Adipocyte (in vitro differentiated cells): ENCODE results near the gene MIGA2.
"Not testable (repeated sequence)": the region's sequence is repeated elsewhere in the genome, so short reads cannot be mapped to it uniquely, and the experiment has no call there.

ENCODE experiments used
- DNase-seq: peaks from one replicate; pipeline ENCODE4 v3.0.0-alpha.2; 2015; ENCODE audit warnings: low read depth
- H3K27me3 ChIP-seq: replicated peaks from 2 replicates; pipeline ENCODE4 v1.7.0; 2013; ENCODE audit warnings: mild to moderate bottlenecking, low read length, moderate library complexity; ENCODE audit not compliant: control insufficient read depth, insufficient read depth
- H3K36me3 ChIP-seq: 2 replicates; pipeline ENCODE4 v1.7.0; 2013; ENCODE audit warnings: low read length, mild to moderate bottlenecking, moderate library complexity; ENCODE audit not compliant: control insufficient read depth, insufficient read depth, severe bottlenecking
- H3K4me1 ChIP-seq: 2 replicates; pipeline ENCODE4 v1.7.0; 2013; ENCODE audit warnings: mild to moderate bottlenecking, low read length, moderate library complexity; ENCODE audit not compliant: control insufficient read depth, insufficient read depth
- H3K4me3 ChIP-seq: 2 replicates; pipeline ENCODE4 v1.7.0; 2013; ENCODE audit warnings: mild to moderate bottlenecking, low read length, moderate library complexity
- H3K9ac ChIP-seq: 2 replicates; pipeline ENCODE4 v1.7.0; 2013; ENCODE audit warnings: mild to moderate bottlenecking, low read length, moderate library complexity
- H3K9me3 ChIP-seq: 2 replicates; pipeline ENCODE4 v1.7.0; 2013; ENCODE audit warnings: mild to moderate bottlenecking, low read length, moderate library complexity; ENCODE audit not compliant: control insufficient read depth

The MIGA2 gene

DNA sequence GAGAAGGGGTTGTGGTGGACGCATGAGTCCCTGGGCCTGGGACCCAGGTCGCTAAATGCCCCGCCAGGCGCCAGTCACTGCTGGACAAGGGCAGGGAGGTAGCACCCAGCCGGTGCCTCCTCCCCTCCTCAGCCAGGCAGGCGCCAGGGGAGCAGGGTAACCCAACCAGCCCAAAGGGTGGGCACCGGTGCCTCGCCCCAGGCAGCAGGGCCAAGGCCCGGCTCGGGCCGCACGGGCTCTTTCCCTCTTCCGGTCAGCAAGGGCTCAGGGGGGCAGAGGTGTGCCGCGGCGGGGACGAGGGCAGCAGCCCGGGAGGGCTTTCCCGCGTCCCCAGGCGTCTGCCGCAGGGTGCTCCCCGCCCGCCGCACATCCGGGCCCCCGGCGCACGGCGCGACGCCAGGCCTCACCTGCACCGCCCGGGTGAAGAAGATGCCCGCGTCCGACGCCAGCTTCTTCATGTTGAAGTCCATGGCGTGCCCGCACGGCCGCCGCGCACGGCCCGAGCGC, 8.7 kb upstream of the MIGA2 start:
- peaks cover 25% of the 10 kb centered on the region for H3K4me1 ChIP-seq
- no peaks in the 10 kb centered on the region for H3K36me3 ChIP-seq

DNA sequence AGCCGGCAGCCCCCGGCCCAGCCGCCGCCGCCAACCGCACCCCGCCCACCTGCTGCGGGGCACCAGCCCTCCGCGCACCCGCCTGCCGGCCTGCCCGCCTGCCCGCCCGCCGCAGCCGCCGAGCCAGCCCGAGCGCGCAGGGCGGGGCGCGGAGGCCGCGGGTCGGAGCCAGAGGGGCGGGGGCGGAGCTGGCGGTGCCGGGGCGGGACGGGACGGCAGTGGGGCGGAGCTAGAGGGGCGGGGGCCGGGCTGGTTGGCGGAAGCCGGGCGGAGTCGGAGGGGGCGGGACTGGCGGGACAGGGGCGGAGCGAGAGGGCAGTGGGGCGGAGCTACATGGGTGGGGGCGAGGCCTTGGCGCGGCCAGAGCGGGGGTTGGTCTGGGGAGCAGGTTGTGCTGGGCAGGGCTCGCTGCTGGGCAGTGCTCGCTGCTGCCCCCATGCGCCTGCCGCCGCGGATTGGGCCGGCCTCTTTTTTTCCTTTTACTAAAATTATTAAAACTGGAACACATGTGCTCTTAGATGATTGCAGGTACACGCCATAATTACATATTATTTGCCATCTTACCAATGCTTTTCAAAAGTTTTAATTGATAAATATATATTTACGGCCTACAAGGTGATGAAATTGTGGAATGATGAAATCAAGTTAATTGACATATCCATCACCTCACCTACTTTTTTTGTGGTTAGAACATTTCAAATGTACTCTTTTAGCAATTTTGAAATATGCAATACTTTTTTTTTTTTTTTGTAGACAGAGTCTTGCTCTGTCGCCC, 8.0 kb upstream of the MIGA2 start, which contains the start of gene SH3GLB2:
Gene SH3GLB2, minus strand, starts transcription at position 140 of the 775 bp plus-strand sequence. CDS start 177 bp downstream, outside the sequence.
- no peaks in the 10 kb centered on the region for H3K27me3 ChIP-seq
- H3K4me3 ChIP-seq = peak within 1 kb of the TSS; percentile 84
- peak within 1 kb of the TSS; percentile 83 for H3K9ac ChIP-seq
- no peaks in the 10 kb centered on the region for H3K9me3 ChIP-seq
- DNase-seq = peak; percentile 98
- H3K36me3 ChIP-seq = no peaks in the 10 kb centered on the region
- H3K4me1 ChIP-seq = peaks cover 22% of the 10 kb centered on the region

More for the DNA sequence above, 8.7 kb upstream of the MIGA2 start:
- H3K27me3 ChIP-seq = no peaks in the 10 kb centered on the region
- peak overlapping the region; percentile 83 for H3K9ac ChIP-seq
- no peaks in the 10 kb centered on the region for H3K9me3 ChIP-seq
- H3K4me3 ChIP-seq = peak overlapping the region; percentile 84
- no peak for DNase-seq

DNA sequence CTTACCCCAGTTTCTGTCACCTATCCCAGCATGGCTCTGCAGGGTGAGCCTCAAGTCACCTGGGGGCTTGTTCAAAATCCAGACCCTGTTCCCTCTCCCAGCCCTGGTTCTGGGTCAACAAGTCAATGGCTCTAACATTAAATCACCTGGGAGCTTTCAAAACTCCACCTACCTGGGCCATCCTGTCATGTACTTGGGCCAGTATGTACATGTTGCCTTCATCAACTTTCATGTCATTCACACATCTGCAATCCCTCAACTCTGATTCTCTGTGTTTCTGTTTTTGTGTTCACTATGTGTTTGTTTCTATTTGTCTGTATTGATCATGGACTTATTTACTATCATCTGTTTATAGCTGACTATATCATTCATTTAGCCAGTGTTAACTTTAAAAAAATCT, 6.2 kb upstream of the MIGA2 start:
- no peaks in the 10 kb centered on the region for H3K27me3 ChIP-seq
- H3K9ac ChIP-seq = no peak overlapping the region
- no peaks in the 10 kb centered on the region for H3K9me3 ChIP-seq
- H3K36me3 ChIP-seq = no peaks in the 10 kb centered on the region
- no peak for DNase-seq
- H3K4me3 ChIP-seq = no peak overlapping the region
- peaks cover 15% of the 10 kb centered on the region for H3K4me1 ChIP-seq

- H3K4me3 ChIP-seq = no peak overlapping the region
- DNase-seq = no peak
These were observed 4.9 kb upstream of the MIGA2 start for GRCh38 chr9:129031514-129031913.

GRCh38 chr9:129032541-129033159, 3.8 kb upstream of the MIGA2 start:
- Histone ChIP-seq H3K9me3 (no peaks in the 10 kb centered on the region), H3K9ac (no peak overlapping the region)
- no peak for DNase-seq

More at GRCh38 chr9:129031514-129031913, 4.9 kb upstream of the MIGA2 start:
- no peaks in the 10 kb centered on the region for H3K27me3 ChIP-seq
- no peak overlapping the region for H3K9ac ChIP-seq
- no peaks in the 10 kb centered on the region for H3K36me3 ChIP-seq
- peaks cover 15% of the 10 kb centered on the region for H3K4me1 ChIP-seq
- no peaks in the 10 kb centered on the region for H3K9me3 ChIP-seq

GRCh38 chr9:129033216-129033615, 3.2 kb upstream of the MIGA2 start:
- Histone ChIP-seq H3K27me3 (no peaks in the 10 kb centered on the region), H3K4me3 (no peak overlapping the region), H3K4me1 (peaks cover 20% of the 10 kb centered on the region), H3K9me3 (no peaks in the 10 kb centered on the region), H3K36me3 (no peaks in the 10 kb centered on the region), H3K9ac (no peak overlapping the region)
- DNase-seq = no peak

More at GRCh38 chr9:129032541-129033159, 3.8 kb upstream of the MIGA2 start:
- Histone ChIP-seq H3K27me3 (no peaks in the 10 kb centered on the region), H3K4me1 (peaks cover 15% of the 10 kb centered on the region), H3K4me3 (no peak overlapping the region), H3K36me3 (no peaks in the 10 kb centered on the region)

DNA sequence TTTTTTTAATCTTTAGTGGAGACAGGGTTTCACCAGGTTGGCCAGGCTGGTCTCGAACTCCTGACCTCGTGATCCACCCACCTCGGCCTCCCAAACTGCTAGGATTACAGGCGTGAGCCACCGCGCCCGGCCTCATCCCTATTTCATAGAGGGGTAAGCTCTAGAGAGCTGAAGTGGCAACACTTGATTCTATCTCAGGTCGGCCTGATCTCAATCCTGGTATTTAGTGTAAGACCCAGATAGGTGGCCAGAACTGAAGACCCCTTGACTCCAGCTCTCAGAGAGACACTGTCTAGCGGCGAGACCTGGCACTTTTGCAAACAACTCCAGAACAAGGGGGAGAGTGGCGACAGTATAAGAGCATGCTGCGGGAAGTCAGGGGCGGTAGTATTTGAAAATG, 588 bp upstream of the MIGA2 start:
- H3K9ac ChIP-seq = peak overlapping the region; percentile 95
- H3K9me3 ChIP-seq, H3K36me3 ChIP-seq, H3K27me3 ChIP-seq, DNase-seq: not testable (repeated sequence)
- peaks cover 16% of the 10 kb centered on the region for H3K4me1 ChIP-seq
- H3K4me3 ChIP-seq = peak overlapping the region; percentile 97

DNA sequence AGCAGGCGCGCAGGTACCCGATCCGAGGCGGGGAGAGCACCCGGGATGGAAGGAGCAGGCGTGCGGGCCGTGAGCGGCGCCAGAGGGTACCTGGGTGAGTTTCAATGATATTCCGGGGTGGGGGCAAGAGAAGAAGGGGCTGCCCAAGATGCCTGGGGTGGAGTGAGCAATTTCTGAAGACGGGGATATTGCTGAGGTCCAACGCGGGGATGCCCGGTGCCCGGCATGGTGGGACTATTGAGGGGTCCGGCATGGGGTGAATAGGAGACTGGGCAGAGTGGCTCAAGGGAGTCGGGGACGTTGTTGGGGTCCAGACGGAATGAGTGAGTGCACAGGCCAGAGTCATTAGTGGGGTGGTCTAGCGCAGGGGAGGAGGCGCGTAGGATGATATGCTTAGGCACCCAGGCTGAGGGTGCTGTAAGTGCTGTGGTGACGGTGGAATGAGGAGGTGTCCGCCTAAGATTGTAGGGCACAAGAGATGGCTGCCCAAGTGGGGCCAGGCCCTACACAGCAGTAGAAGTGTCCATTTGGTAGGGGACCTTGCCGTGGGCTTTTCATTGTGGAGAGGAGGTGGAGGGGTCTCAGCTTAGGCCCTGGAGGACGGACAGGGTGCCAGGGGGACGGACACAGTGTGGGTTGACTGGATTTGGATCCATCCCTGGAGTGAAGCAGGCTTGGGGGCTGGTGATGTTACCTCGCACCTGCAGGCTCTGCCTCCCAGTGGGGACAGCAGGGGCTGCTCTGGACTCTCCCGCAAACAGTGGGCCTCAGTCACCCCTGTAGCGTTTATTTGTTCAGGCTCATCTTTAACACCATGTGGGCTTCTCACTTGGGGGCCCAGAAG, 719 bp downstream of the MIGA2 start:
- Histone ChIP-seq H3K4me3 (peak overlapping the region; percentile 97), H3K9ac (peak overlapping the region; percentile 95), H3K27me3 (no peaks in the 10 kb centered on the region), H3K4me1 (peaks cover 16% of the 10 kb centered on the region), H3K9me3 (no peaks in the 10 kb centered on the region), H3K36me3 (peaks cover 12% of the 10 kb centered on the region)
- peak; percentile 32 for DNase-seq

DNA sequence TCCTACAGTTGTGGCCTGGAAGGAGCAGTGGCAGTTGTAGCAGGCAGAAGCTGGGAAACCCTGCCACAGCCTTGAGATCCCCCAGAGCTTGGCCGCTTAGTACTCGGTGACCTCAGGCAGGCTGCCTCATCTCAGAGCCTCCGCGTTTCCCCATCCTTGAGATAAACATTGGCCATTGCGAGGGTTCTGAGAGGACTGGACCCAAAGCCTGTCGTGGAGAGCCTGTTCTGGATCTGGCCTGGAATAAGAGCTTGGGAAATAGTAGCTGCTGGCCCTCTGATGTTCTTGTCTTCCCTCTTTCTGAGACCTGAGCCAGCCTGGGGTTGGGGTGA, 1.3 kb downstream of the MIGA2 start:
- Histone ChIP-seq H3K36me3 (peaks cover 18% of the 10 kb centered on the region), H3K9ac (peak overlapping the region; percentile 95), H3K27me3 (no peaks in the 10 kb centered on the region), H3K9me3 (no peaks in the 10 kb centered on the region), H3K4me1 (peaks cover 16% of the 10 kb centered on the region), H3K4me3 (peak overlapping the region; percentile 97)
- no peak for DNase-seq

DNA sequence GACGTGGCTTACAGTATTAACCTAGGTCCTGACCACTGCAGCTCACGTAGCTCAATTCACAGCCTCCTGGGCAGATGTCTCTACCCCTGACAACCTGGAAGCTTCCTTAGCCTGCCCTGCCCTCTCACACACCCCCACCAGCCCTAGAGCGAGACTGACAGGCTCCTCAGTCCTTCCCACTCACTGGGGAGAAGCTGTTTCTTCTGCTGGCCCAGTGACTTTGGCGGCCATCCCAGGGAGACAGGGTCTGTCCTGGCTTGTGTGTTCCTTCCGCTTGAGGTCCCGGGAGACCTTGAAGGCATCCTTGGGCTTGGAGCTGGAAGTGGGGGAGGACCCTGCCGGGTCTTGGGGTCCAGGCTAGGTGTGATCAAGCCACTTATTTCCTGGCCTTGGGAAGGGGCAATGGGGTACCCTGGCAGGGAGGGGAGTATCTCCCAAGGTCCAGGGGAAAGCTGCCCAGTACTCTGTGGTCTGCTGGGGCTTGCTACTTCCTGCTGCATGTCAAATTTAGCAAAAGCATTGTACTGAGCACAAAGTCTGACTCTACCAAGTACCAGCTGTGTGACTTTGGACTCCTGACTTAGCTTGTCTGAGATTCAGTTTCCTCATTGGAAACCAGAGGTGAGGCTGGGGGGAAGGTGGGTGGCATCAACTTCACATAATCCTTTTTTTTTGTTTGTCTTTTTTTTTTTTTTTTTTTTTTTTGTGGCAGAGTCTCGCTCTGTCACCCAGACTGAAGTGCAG, 1.9 kb downstream of the MIGA2 start:
- no peaks in the 10 kb centered on the region for H3K27me3 ChIP-seq
- peaks cover 16% of the 10 kb centered on the region for H3K4me1 ChIP-seq
- no peak for DNase-seq
- peak overlapping the region; percentile 95 for H3K9ac ChIP-seq
- H3K36me3 ChIP-seq = peaks cover 20% of the 10 kb centered on the region
- no peaks in the 10 kb centered on the region for H3K9me3 ChIP-seq
- H3K4me3 ChIP-seq = peak overlapping the region; percentile 97
